H9 (cell line): ENCODE measurements around the gene SRSF12. TPM values are rescaled to one million over a fixed set of nuclear protein-coding genes. Genes with fewer than 3 reads are reported as not detected.

ENCODE experiments used
- DNase-seq: peaks from one replicate; pipeline ENCODE4 v3.0.0-alpha.2; 2017
- H2AFZ ChIP-seq: one replicate; pipeline ENCODE4 v1.6.1; 2013; ENCODE audit warnings: mild to moderate bottlenecking, low read length, control low read depth, moderate library complexity
- H2AK5ac ChIP-seq: 2 replicates; pipeline ENCODE4 v1.6.1; 2013; ENCODE audit warnings: low read length, control low read depth, mixed read lengths; ENCODE audit not compliant: insufficient read length
- H2BK120ac ChIP-seq: one replicate; pipeline ENCODE4 v1.6.1; 2013; ENCODE audit warnings: low read depth, mild to moderate bottlenecking, low read length, control low read depth, inconsistent platforms; ENCODE audit not compliant: poor library complexity, severe bottlenecking
- H2BK12ac ChIP-seq: 2 replicates; pipeline ENCODE4 v1.6.1; 2013; ENCODE audit warnings: low read length, control low read depth, mixed read lengths, low read depth; ENCODE audit not compliant: insufficient read length
- H2BK15ac ChIP-seq: 2 replicates; pipeline ENCODE4 v1.6.1; 2013; ENCODE audit warnings: low read depth, low read length, control low read depth
- H2BK20ac ChIP-seq: one replicate; pipeline ENCODE4 v1.6.1; 2013; ENCODE audit warnings: low read depth, mild to moderate bottlenecking, low read length, control low read depth, inconsistent platforms; ENCODE audit not compliant: poor library complexity, severe bottlenecking
- H2BK5ac ChIP-seq: 2 replicates; pipeline ENCODE4 v1.6.1; 2013; ENCODE audit warnings: low read length, control low read depth, mixed read lengths; ENCODE audit not compliant: insufficient read length
- H3K14ac ChIP-seq: 2 replicates; pipeline ENCODE4 v1.6.1; 2013; ENCODE audit warnings: low read length, control low read depth; ENCODE audit not compliant: insufficient read depth
- H3K18ac ChIP-seq: 2 replicates; pipeline ENCODE4 v1.6.1; 2013; ENCODE audit warnings: low read depth, mild to moderate bottlenecking, mixed read lengths, low read length, control low read depth; ENCODE audit not compliant: insufficient read length
- H3K23ac ChIP-seq: 2 replicates; pipeline ENCODE4 v1.6.1; 2013; ENCODE audit warnings: low read length, control low read depth, mixed read lengths, low read depth; ENCODE audit not compliant: insufficient read length
- H3K23me2 ChIP-seq: 2 replicates; pipeline ENCODE4 v1.6.1; 2013; ENCODE audit warnings: low read depth, mild to moderate bottlenecking, mixed read lengths, low read length, control low read depth; ENCODE audit not compliant: insufficient read length, poor library complexity, severe bottlenecking
- H3K27ac ChIP-seq: 2 replicates; pipeline ENCODE4 v1.5.1; 2013; ENCODE audit warnings: low read length, control low read depth, mixed read lengths, low read depth; ENCODE audit not compliant: insufficient read length
- H3K27me3 ChIP-seq: 2 replicates; pipeline ENCODE4 v1.6.1; 2013; ENCODE audit warnings: low read length, control low read depth, inconsistent platforms; ENCODE audit not compliant: insufficient read depth
- H3K4ac ChIP-seq: 2 replicates; pipeline ENCODE4 v1.6.1; 2013; ENCODE audit warnings: low read depth, mild to moderate bottlenecking, control low read depth, inconsistent platforms, low read length, moderate library complexity
- H3K4me1 ChIP-seq: 2 replicates; pipeline ENCODE4 v1.6.1; 2013; ENCODE audit warnings: low read length, control low read depth, inconsistent platforms; ENCODE audit not compliant: insufficient read depth
- H3K4me2 ChIP-seq: 2 replicates; pipeline ENCODE4 v1.6.1; 2013; ENCODE audit warnings: low read length, control low read depth, mixed read lengths; ENCODE audit not compliant: insufficient read length, insufficient read depth
- H3K56ac ChIP-seq: 2 replicates; pipeline ENCODE4 v1.6.1; 2013; ENCODE audit warnings: low read depth, mild to moderate bottlenecking, mixed read lengths, low read length, control low read depth; ENCODE audit not compliant: insufficient read length
- H3K79me1 ChIP-seq: 2 replicates; pipeline ENCODE4 v1.6.1; 2013; ENCODE audit warnings: low read depth, mild to moderate bottlenecking, moderate library complexity, low read length, control low read depth, inconsistent platforms; ENCODE audit not compliant: insufficient read depth, poor library complexity, severe bottlenecking
- H3K79me2 ChIP-seq: 2 replicates; pipeline ENCODE4 v1.6.1; 2013; ENCODE audit warnings: low read length, control low read depth, inconsistent platforms; ENCODE audit not compliant: insufficient read depth
- H3K9ac ChIP-seq: 2 replicates; pipeline ENCODE4 v1.6.1; 2013; ENCODE audit warnings: low read length, control low read depth, mixed read lengths; ENCODE audit not compliant: insufficient read length; ENCODE audit errors: extremely low read depth
- H3K9me3 ChIP-seq: one replicate; pipeline ENCODE4 v1.6.1; 2013; ENCODE audit warnings: low read depth, low read length, inconsistent platforms; ENCODE audit not compliant: control insufficient read depth
- H3T11ph ChIP-seq: one replicate; pipeline ENCODE4 v1.6.1; 2013; ENCODE audit warnings: mild to moderate bottlenecking, low read length, control low read depth, inconsistent platforms
- H4K20me1 ChIP-seq: one replicate; pipeline ENCODE4 v1.6.1; 2013; ENCODE audit not compliant: control insufficient read depth, insufficient read length, insufficient read depth
- H4K5ac ChIP-seq: 2 replicates; pipeline ENCODE4 v1.6.1; 2013; ENCODE audit warnings: low read depth, mild to moderate bottlenecking, mixed read lengths, low read length, control low read depth; ENCODE audit not compliant: insufficient read length
- H4K8ac ChIP-seq: replicated peaks from 2 replicates; pipeline ENCODE4 v1.6.1; 2013; ENCODE audit warnings: low read length, control low read depth, mixed read lengths, low read depth; ENCODE audit not compliant: insufficient read length
- H4K91ac ChIP-seq: 2 replicates; pipeline ENCODE4 v1.6.1; 2013; ENCODE audit warnings: low read depth, mild to moderate bottlenecking, moderate library complexity, mixed read lengths, low read length, control low read depth; ENCODE audit not compliant: insufficient read length
- H3K27ac Mint-ChIP-seq, 3 experiments: 2 replicates in 2 of 3; 3 replicates in 1 of 3; pipeline ENCODE4 v1.8.0; 2020 to 2021; ENCODE audit warnings: mixed read lengths in 3 of 3, mild to moderate bottlenecking in 1 of 3, moderate library complexity in 1 of 3
- H3K27me3 Mint-ChIP-seq: 2 replicates; pipeline ENCODE4 v1.8.0; 2021; ENCODE audit warnings: low read depth, mild to moderate bottlenecking, moderate library complexity, mixed read lengths
- H3K36me3 Mint-ChIP-seq, 3 experiments: 2 replicates in 2 of 3; 3 replicates in 1 of 3; pipeline ENCODE4 v1.8.0; 2020 to 2021; ENCODE audit warnings: low read depth in 3 of 3, mixed read lengths in 3 of 3; ENCODE audit not compliant: insufficient read depth in 1 of 3
- H3K4me1 Mint-ChIP-seq, 2 experiments: 2 replicates each; pipeline ENCODE4 v1.8.0; 2020; ENCODE audit warnings: mixed read lengths in 2 of 2
- H3K4me3 Mint-ChIP-seq, 2 experiments: 2 replicates in 1 of 2; 3 replicates in 1 of 2; pipeline ENCODE4 v1.8.0; 2020 to 2021; ENCODE audit warnings: mild to moderate bottlenecking in 2 of 2, mixed read lengths in 2 of 2, moderate library complexity in 1 of 2
- H3K9me3 Mint-ChIP-seq, 2 experiments: 2 replicates in 1 of 2; 3 replicates in 1 of 2; pipeline ENCODE4 v1.8.0; 2020; ENCODE audit warnings: mild to moderate bottlenecking in 2 of 2, mixed read lengths in 2 of 2, moderate library complexity in 1 of 2
- WGBS: extraction: QIAGEN DNeasy Blood & Tissue Kit; methylation state at CpG from one replicate; pipeline ENCODE4 v1.1.7; 2013; ENCODE audit warnings: missing lambda C conversion rate, low lambda C conversion rate, mixed read lengths; ENCODE audit not compliant: insufficient read length; ENCODE audit errors: extremely low coverage; 5-methylcytosine and 5-hydroxymethylcytosine counted together
- total RNA-seq: library from RNA; stranded (reverse); gene quantifications from 2 replicates; pipeline ENCODE4 v1.2.1, GENCODE V29; 2021
- TF ChIP-seq, protein P1 (sequence below): fragments of 200-600 bp; sonication (generic); conservative IDR thresholded peaks from 3 replicates; pipeline ENCODE4 v1.8.0; 2021; ENCODE audit warnings: antibody characterized with exemption, mild to moderate bottlenecking

SRSF12 gene
- total RNA-seq, 1 experiment from 2014 or later, result 7.6 TPM

DNA sequence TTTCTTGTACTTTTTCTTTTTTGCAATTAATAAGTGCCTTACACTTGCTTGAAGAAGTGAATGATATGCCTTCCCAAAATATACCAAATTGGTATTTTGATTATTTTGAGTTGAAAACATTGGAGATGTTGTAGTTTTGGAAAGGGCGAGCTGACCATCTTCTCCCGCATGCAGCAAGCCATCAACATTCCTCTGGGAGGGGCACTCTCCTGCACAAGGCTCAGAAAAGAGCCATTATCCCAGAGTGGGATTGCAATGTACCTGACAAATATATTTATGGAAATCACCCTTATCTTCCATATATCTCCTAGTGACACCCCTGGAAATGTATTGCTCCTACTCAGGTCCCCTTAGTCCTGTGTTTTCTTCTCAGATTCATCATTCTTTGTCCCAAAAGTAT is 60.1 kb downstream of the SRSF12 start:
- H4K8ac ChIP-seq, result no peak overlapping the region
- no peak overlapping the region for H3T11ph ChIP-seq
- H2BK120ac ChIP-seq, result no peak overlapping the region
- Mint-ChIP-seq H3K9me3 (no peaks in the 10 kb centered on the region; a peak in 1 of 5 replicates), H3K4me3 (no peak overlapping the region), H3K4me1 (peaks cover 11 to 12% of the 10 kb centered on the region in 2 experiments), H3K27ac (no peak overlapping the region; a peak in 1 of 7 replicates), H3K27me3 (no peaks in the 10 kb centered on the region; the same call in 1 of the 2 replicates), H3K36me3 (no peaks in the 10 kb centered on the region)
- WGBS, result no CpG with 5 or more reads among the region's 2 CpGs
- H2BK20ac ChIP-seq, result no peak overlapping the region
- no peaks in the 10 kb centered on the region for H3K4me1 ChIP-seq
- no peak for DNase-seq
- no peak overlapping the region for H3K9ac ChIP-seq
- no peak overlapping the region for H2BK12ac ChIP-seq
- H2AK5ac ChIP-seq, result no peak overlapping the region
- no peaks in the 10 kb centered on the region for H3K79me1 ChIP-seq
- H3K27ac ChIP-seq, result no peak overlapping the region
- H3K56ac ChIP-seq, result no peak overlapping the region
- TF ChIP-seq, protein P1, sequence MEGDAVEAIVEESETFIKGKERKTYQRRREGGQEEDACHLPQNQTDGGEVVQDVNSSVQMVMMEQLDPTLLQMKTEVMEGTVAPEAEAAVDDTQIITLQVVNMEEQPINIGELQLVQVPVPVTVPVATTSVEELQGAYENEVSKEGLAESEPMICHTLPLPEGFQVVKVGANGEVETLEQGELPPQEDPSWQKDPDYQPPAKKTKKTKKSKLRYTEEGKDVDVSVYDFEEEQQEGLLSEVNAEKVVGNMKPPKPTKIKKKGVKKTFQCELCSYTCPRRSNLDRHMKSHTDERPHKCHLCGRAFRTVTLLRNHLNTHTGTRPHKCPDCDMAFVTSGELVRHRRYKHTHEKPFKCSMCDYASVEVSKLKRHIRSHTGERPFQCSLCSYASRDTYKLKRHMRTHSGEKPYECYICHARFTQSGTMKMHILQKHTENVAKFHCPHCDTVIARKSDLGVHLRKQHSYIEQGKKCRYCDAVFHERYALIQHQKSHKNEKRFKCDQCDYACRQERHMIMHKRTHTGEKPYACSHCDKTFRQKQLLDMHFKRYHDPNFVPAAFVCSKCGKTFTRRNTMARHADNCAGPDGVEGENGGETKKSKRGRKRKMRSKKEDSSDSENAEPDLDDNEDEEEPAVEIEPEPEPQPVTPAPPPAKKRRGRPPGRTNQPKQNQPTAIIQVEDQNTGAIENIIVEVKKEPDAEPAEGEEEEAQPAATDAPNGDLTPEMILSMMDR, result no peak
- H3K4me2 ChIP-seq, result no peak overlapping the region
- no peak overlapping the region for H3K18ac ChIP-seq
- H3K27me3 ChIP-seq, result no peaks in the 10 kb centered on the region
- no peaks in the 10 kb centered on the region for H3K9me3 ChIP-seq
- no peak overlapping the region for H4K5ac ChIP-seq
- no peak overlapping the region for H3K23ac ChIP-seq
- no peaks in the 10 kb centered on the region for H3K79me2 ChIP-seq
- H2AFZ ChIP-seq, result no peak overlapping the region
- H3K14ac ChIP-seq, result no peak overlapping the region
- no peak overlapping the region for H3K4ac ChIP-seq
- no peak overlapping the region for H2BK15ac ChIP-seq
- H3K23me2 ChIP-seq, result no peaks in the 10 kb centered on the region
- H4K20me1 ChIP-seq, result no peaks in the 10 kb centered on the region
- no peak overlapping the region for H2BK5ac ChIP-seq
- H4K91ac ChIP-seq, result no peak overlapping the region
